Measurements from ENCODE around the gene PEBP1. TPM values are rescaled to one million over a fixed set of nuclear protein-coding genes. Genes with fewer than 3 reads are reported as not detected.

The PEBP1 gene
- total RNA-seq, 1 donor, result 185 TPM

GRCh38 chr12:118103201-118103600 is 32.7 kb upstream of the PEBP1 start:
- TF ChIP-seq, protein P1, sequence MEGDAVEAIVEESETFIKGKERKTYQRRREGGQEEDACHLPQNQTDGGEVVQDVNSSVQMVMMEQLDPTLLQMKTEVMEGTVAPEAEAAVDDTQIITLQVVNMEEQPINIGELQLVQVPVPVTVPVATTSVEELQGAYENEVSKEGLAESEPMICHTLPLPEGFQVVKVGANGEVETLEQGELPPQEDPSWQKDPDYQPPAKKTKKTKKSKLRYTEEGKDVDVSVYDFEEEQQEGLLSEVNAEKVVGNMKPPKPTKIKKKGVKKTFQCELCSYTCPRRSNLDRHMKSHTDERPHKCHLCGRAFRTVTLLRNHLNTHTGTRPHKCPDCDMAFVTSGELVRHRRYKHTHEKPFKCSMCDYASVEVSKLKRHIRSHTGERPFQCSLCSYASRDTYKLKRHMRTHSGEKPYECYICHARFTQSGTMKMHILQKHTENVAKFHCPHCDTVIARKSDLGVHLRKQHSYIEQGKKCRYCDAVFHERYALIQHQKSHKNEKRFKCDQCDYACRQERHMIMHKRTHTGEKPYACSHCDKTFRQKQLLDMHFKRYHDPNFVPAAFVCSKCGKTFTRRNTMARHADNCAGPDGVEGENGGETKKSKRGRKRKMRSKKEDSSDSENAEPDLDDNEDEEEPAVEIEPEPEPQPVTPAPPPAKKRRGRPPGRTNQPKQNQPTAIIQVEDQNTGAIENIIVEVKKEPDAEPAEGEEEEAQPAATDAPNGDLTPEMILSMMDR (IDR thresholded peaks at IDR 0.05; ENCODE audit: extremely low read depth, low read depth, low read length), result no peak
- H3K4me2 ChIP-seq (ENCODE audit: insufficient read depth, low read length), result peak overlapping the region; percentile 90
- peak overlapping the region; percentile 93 for H2AFZ ChIP-seq (ENCODE audit: low read length)
- H3K4me3 ChIP-seq (ENCODE audit: insufficient read depth, low read length), result peak overlapping the region; percentile 78
- peaks cover 7% of the 10 kb centered on the region for H3K4me1 ChIP-seq (ENCODE audit: insufficient read depth, low read length)
- no peak overlapping the region for H3K27ac ChIP-seq (ENCODE audit: low read depth, low read length)
- no peaks in the 10 kb centered on the region for H3K9me3 ChIP-seq (ENCODE audit: low read depth, low read length)
- H3K27me3 ChIP-seq (ENCODE audit: insufficient read depth, low read length), result no peaks in the 10 kb centered on the region
- DNase-seq (ENCODE audit: insufficient read length, low spot score, missing footprints), result peak; percentile 67
- no peaks in the 10 kb centered on the region for H4K20me1 ChIP-seq (ENCODE audit: insufficient read depth, low read length)
- no peaks in the 10 kb centered on the region for H3K79me2 ChIP-seq (ENCODE audit: insufficient read depth, low read length)
- no peaks in the 10 kb centered on the region for H3K36me3 ChIP-seq (ENCODE audit: insufficient read depth, low read length)

DNA sequence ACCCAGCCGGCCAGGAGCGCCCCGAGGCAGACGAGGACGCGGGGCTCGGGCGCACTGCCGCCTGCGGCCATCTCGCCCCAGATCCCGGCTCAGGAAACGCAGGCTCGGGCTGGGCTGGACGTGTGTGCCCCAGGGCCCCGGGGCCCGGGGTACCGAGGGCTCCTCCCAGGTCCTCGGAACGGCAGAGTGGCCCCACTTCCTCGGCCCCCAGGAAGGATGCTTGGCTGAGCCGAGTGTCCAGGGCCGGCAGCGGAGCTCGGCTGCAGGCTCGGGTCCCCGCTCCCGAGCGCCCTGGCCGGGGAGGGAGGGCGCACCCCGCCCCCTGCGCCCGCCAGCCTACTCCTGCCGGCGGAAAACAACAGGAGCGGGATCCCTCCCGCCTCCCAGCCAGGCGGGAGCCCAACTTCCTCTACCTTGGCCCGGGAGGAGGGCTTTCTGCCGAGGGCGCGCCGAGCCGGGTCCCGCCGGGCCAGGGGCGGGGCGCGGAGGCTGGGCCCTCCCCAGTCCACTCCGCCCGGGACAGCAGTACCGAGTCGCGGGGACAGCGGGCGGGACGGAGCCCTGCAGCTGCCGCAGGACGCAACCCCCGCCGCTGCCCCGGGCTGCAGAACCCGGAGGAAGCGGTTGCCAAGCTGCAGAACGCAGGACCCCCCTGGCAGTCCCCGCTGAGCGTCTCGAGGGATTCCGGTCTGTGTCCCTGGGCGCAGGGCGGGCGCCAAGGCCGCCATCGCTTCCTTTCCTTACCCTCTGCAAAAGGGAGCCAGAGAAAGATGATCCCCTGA is 32.1 kb upstream of the PEBP1 start, which contains the start of gene VSIG10:
Gene VSIG10 (minus strand): TSS at position 411 of the 782 bp plus-strand sequence. CDS start 340 bp downstream, at position 71.
- peaks cover 7% of the 10 kb centered on the region for H3K4me1 ChIP-seq (ENCODE audit: insufficient read depth, low read length)
- H3K27ac ChIP-seq (ENCODE audit: low read depth, low read length), result no peak within 1 kb of the TSS
- H2AFZ ChIP-seq (ENCODE audit: low read length), result peak within 1 kb of the TSS; percentile 93
- TF ChIP-seq, protein P1 (IDR thresholded peaks at IDR 0.05; ENCODE audit: extremely low read depth, low read depth, low read length), result no peak
- H3K36me3 ChIP-seq (ENCODE audit: insufficient read depth, low read length), result no peaks in the 10 kb centered on the region
- no peaks in the 10 kb centered on the region for H3K79me2 ChIP-seq (ENCODE audit: insufficient read depth, low read length)
- H3K9me3 ChIP-seq (ENCODE audit: low read depth, low read length), result no peaks in the 10 kb centered on the region
- peak within 1 kb of the TSS; percentile 78 for H3K4me3 ChIP-seq (ENCODE audit: insufficient read depth, low read length)
- no peaks in the 10 kb centered on the region for H3K27me3 ChIP-seq (ENCODE audit: insufficient read depth, low read length)
- peak within 1 kb of the TSS; percentile 90 for H3K4me2 ChIP-seq (ENCODE audit: insufficient read depth, low read length)
- DNase-seq (ENCODE audit: insufficient read length, low spot score, missing footprints), result peak; percentile 97
- H4K20me1 ChIP-seq (ENCODE audit: insufficient read depth, low read length), result no peaks in the 10 kb centered on the region

GRCh38 chr12:118107011-118107410 is 28.9 kb upstream of the PEBP1 start:
- TF ChIP-seq, protein P1 (IDR thresholded peaks at IDR 0.05; ENCODE audit: extremely low read depth, low read depth, low read length), result no peak
- Histone ChIP-seq H3K27me3 (ENCODE audit: insufficient read depth, low read length) (no peaks in the 10 kb centered on the region), H3K9me3 (ENCODE audit: low read depth, low read length) (no peaks in the 10 kb centered on the region), H4K20me1 (ENCODE audit: insufficient read depth, low read length) (no peaks in the 10 kb centered on the region), H3K4me3 (ENCODE audit: insufficient read depth, low read length) (no peak overlapping the region), H2AFZ (ENCODE audit: low read length) (no peak overlapping the region), H3K79me2 (ENCODE audit: insufficient read depth, low read length) (no peaks in the 10 kb centered on the region), H3K27ac (ENCODE audit: low read depth, low read length) (no peak overlapping the region), H3K36me3 (ENCODE audit: insufficient read depth, low read length) (no peaks in the 10 kb centered on the region), H3K4me1 (ENCODE audit: insufficient read depth, low read length) (peaks cover 7% of the 10 kb centered on the region), H3K4me2 (ENCODE audit: insufficient read depth, low read length) (no peak overlapping the region)
- DNase-seq (ENCODE audit: insufficient read length, low spot score, missing footprints), result no peak

DNA sequence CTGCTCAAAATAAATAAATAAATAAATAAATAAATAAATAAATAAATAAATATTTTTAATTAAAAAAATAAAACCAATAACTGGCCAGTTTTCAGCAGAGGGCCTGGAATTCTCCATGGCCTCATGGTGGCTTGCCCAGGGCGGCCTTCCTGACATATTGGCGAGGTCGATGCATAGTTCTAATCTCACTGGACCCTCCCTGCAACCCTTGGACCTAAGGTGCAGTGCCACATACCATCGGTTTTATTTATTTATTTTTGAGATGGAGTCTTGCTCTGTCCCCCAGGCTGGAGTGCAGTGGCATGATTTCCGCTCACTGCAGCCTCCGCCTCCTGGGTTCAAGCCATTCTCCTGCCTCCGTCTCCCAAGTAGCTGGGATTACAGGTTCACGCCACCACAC is 28.2 kb upstream of the PEBP1 start:
- no peaks in the 10 kb centered on the region for H3K79me2 ChIP-seq (ENCODE audit: insufficient read depth, low read length)
- H3K4me1 ChIP-seq (ENCODE audit: insufficient read depth, low read length), result peaks cover 6% of the 10 kb centered on the region
- no peak for DNase-seq (ENCODE audit: insufficient read length, low spot score, missing footprints)
- H3K4me2 ChIP-seq (ENCODE audit: insufficient read depth, low read length), result no peak overlapping the region
- H3K27ac ChIP-seq (ENCODE audit: low read depth, low read length), result no peak overlapping the region
- H4K20me1 ChIP-seq (ENCODE audit: insufficient read depth, low read length), result no peaks in the 10 kb centered on the region
- H3K4me3 ChIP-seq (ENCODE audit: insufficient read depth, low read length), result no peak overlapping the region
- TF ChIP-seq, protein P1 (IDR thresholded peaks at IDR 0.05; ENCODE audit: extremely low read depth, low read depth, low read length), result no peak
- no peaks in the 10 kb centered on the region for H3K36me3 ChIP-seq (ENCODE audit: insufficient read depth, low read length)
- H2AFZ ChIP-seq (ENCODE audit: low read length), result no peak overlapping the region
- no peaks in the 10 kb centered on the region for H3K27me3 ChIP-seq (ENCODE audit: insufficient read depth, low read length)
- no peaks in the 10 kb centered on the region for H3K9me3 ChIP-seq (ENCODE audit: low read depth, low read length)
